ENCODE measurements around the gene FARSA. TPM values are rescaled to one million over a fixed set of nuclear protein-coding genes. Genes with fewer than 3 reads are reported as not detected.

Gene FARSA
- total RNA-seq, 6 experiments from 2014 or later = 87.8 to 101 (median 90.4) TPM

- Mint-ChIP-seq H3K4me3 (no peak overlapping the region), H3K9me3 (no peaks in the 10 kb centered on the region), H3K4me1 (ENCODE audit: low read depth) (peaks cover 22% of the 10 kb centered on the region; the same call in 1 of the 2 replicates), H3K27ac (no peak overlapping the region), H3K36me3 (ENCODE audit: low read depth) (no peaks in the 10 kb centered on the region), H3K27me3 (ENCODE audit: insufficient read depth) (peaks cover 9% of the 10 kb centered on the region)
- DNase-seq = no peak
- TF ChIP-seq, protein P1, sequence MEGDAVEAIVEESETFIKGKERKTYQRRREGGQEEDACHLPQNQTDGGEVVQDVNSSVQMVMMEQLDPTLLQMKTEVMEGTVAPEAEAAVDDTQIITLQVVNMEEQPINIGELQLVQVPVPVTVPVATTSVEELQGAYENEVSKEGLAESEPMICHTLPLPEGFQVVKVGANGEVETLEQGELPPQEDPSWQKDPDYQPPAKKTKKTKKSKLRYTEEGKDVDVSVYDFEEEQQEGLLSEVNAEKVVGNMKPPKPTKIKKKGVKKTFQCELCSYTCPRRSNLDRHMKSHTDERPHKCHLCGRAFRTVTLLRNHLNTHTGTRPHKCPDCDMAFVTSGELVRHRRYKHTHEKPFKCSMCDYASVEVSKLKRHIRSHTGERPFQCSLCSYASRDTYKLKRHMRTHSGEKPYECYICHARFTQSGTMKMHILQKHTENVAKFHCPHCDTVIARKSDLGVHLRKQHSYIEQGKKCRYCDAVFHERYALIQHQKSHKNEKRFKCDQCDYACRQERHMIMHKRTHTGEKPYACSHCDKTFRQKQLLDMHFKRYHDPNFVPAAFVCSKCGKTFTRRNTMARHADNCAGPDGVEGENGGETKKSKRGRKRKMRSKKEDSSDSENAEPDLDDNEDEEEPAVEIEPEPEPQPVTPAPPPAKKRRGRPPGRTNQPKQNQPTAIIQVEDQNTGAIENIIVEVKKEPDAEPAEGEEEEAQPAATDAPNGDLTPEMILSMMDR (IDR thresholded peaks at IDR 0.05) = no peak
Measured at GRCh38 chr19:12912571-12912970, 20.9 kb downstream of the FARSA start.

GRCh38 chr19:12907166-12907565 is 26.3 kb downstream of the FARSA start:
- Mint-ChIP-seq H3K36me3 (ENCODE audit: low read depth) (no peaks in the 10 kb centered on the region), H3K27me3 (ENCODE audit: insufficient read depth) (peaks cover 3% of the 10 kb centered on the region), H3K27ac (no peak overlapping the region), H3K4me1 (ENCODE audit: low read depth) (peaks cover under 1% of the 10 kb centered on the region; the same call in 1 of the 2 replicates), H3K4me3 (no peak overlapping the region), H3K9me3 (no peaks in the 10 kb centered on the region)
- no peak for DNase-seq
- TF ChIP-seq, protein P1 (IDR thresholded peaks at IDR 0.05) = no peak

- Mint-ChIP-seq H3K4me3 (no peak overlapping the region), H3K4me1 (ENCODE audit: low read depth) (no peaks in the 10 kb centered on the region), H3K36me3 (ENCODE audit: low read depth) (peaks cover 4% of the 10 kb centered on the region; the same call in 1 of the 2 replicates), H3K9me3 (no peaks in the 10 kb centered on the region), H3K27ac (no peak overlapping the region), H3K27me3 (ENCODE audit: insufficient read depth) (no peaks in the 10 kb centered on the region; the same call in 1 of the 2 replicates)
- TF ChIP-seq, protein P1 (IDR thresholded peaks at IDR 0.05) = no peak
- DNase-seq = no peak
Measured at GRCh38 chr19:12899891-12900518, 33.5 kb downstream of the FARSA start.

DNA sequence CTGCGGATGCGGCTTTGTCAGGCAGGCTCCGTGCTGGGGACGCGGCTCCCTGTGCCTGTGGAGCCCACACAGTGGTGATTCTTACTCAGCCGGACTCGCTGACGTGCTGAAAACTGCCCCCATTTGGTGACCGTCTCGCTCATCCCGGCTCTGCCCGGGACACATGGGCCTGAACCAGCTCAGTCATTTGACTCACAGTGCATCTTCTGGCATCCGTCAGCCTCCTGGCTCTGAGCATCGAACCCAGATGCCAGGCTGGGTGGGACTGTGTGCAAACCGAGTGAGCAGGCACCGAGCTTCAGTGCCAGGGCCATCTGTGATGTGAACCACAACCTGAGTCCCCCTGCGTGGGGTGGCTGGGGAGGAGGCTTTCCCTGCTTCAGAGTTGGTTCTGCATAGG is 37.1 kb downstream of the FARSA start:
- Mint-ChIP-seq H3K9me3 (no peaks in the 10 kb centered on the region), H3K36me3 (ENCODE audit: low read depth) (peaks cover 4% of the 10 kb centered on the region; the same call in 1 of the 2 replicates), H3K4me3 (no peak overlapping the region), H3K4me1 (ENCODE audit: low read depth) (peaks cover 9% of the 10 kb centered on the region), H3K27me3 (ENCODE audit: insufficient read depth) (no peaks in the 10 kb centered on the region; the same call in 1 of the 2 replicates), H3K27ac (no peak overlapping the region)
- TF ChIP-seq, protein P1 (IDR thresholded peaks at IDR 0.05) = no peak
- no peak for DNase-seq

GRCh38 chr19:12893582-12893981 is 39.9 kb downstream of the FARSA start:
- H3K4me1 Mint-ChIP-seq (ENCODE audit: low read depth) = peaks cover 20% of the 10 kb centered on the region
- peaks cover 4% of the 10 kb centered on the region; the same call in 1 of the 2 replicates for H3K36me3 Mint-ChIP-seq (ENCODE audit: low read depth)
- DNase-seq = no peak
- H3K27ac Mint-ChIP-seq = no peak overlapping the region
- no peak overlapping the region for H3K4me3 Mint-ChIP-seq
- H3K27me3 Mint-ChIP-seq (ENCODE audit: insufficient read depth) = peaks cover 3% of the 10 kb centered on the region
- TF ChIP-seq, protein P1 (IDR thresholded peaks at IDR 0.05) = no peak
- H3K9me3 Mint-ChIP-seq = no peaks in the 10 kb centered on the region

Measured in HFFc6 (cell line).